ENCODE results near the gene FBXO2.

The FBXO2 gene

GRCh38 chr1:11639372-11639771 is 14.9 kb downstream of the FBXO2 start:
- no peak for DNase-seq (ENCODE audit: low spot score)
- in situ Hi-C loops (cut with MboI; ENCODE audit: low sequenced_read_pairs, unreplicated experiment), result loop anchor here (25.0 kb wide), 2 partner anchors 327 to 577 kb away; partner anchors contain the start of gene SRM
- TF ChIP-seq CTCF (IDR thresholded peaks at IDR 0.05; ENCODE audit: borderline replicate concordance, control extremely low read depth, extremely low read depth, insufficient read depth, missing control alignments), result no peak

DNA sequence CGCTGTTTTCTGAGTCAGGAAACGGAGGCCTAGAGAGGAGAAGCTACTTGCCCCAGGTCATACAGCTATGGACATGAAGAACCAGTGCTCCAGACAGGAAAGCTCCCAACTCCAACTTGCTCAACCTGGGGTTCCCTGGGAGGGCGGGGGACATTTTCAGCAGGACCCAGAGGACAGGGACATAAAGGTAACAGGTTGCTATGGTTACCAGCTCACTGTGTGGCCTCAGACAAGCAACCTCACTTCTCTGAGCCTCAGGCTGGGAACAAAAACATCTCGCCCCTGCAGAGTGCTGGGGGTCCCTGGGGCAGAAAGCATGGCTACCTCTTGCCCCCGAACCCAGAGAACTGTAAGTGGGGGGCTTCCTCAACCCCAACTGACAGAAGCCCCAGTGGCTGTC is 16.1 kb downstream of the FBXO2 start:
- in situ Hi-C loops (cut with MboI; ENCODE audit: low sequenced_read_pairs, unreplicated experiment), result loop anchor here (25.0 kb wide), 2 partner anchors 326 to 576 kb away; partner anchors contain the start of gene SRM
- no peak for DNase-seq (ENCODE audit: low spot score)
- TF ChIP-seq CTCF (IDR thresholded peaks at IDR 0.05; ENCODE audit: borderline replicate concordance, control extremely low read depth, extremely low read depth, insufficient read depth, missing control alignments), result no peak

DNA sequence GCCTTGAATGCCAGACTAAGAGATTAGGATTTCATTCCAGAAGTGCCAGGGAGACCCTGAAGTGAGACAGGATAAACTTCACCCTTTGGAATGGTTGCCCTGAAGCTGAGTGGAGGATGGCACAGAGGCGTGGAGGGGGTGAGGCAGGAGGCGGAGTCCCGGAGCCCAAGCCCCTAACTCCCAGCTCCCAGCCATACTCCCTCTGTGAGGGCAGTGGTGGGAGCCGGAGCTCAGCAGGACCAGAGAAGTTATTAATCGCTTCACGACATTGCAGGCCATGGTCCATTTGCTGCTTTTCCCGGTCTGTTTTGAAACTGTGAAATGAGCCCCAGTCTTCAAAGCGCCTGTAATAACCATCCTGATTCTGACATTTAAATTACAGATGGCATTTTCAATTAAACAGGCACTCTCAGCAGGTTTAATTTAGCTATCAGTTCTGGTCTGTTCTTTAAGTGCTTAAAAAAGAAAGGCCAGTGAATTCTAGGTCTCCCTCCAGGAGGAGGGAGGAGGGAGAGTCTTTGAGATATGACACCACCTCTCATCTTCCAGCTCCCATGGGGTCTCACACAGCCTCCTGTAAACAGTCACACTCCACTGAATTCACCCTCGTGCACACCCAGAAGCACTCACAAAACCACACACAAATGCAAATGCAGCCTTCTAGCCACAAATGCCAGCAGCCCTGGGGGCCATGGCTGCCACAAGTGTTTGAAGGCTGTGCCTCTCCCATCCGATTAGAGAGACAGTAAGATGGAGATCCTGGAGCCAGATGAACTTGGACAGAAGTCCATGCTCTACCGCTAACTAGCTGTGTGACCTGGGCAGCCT is 19.6 kb downstream of the FBXO2 start:
- DNase-seq (ENCODE audit: low spot score), result no peak
- TF ChIP-seq CTCF (IDR thresholded peaks at IDR 0.05; ENCODE audit: borderline replicate concordance, control extremely low read depth, extremely low read depth, insufficient read depth, missing control alignments), result no peak
- in situ Hi-C loops (cut with MboI; ENCODE audit: low sequenced_read_pairs, unreplicated experiment), result loop anchor here (25.0 kb wide), 2 partner anchors 322 to 572 kb away; partner anchors contain the start of gene SRM

DNA sequence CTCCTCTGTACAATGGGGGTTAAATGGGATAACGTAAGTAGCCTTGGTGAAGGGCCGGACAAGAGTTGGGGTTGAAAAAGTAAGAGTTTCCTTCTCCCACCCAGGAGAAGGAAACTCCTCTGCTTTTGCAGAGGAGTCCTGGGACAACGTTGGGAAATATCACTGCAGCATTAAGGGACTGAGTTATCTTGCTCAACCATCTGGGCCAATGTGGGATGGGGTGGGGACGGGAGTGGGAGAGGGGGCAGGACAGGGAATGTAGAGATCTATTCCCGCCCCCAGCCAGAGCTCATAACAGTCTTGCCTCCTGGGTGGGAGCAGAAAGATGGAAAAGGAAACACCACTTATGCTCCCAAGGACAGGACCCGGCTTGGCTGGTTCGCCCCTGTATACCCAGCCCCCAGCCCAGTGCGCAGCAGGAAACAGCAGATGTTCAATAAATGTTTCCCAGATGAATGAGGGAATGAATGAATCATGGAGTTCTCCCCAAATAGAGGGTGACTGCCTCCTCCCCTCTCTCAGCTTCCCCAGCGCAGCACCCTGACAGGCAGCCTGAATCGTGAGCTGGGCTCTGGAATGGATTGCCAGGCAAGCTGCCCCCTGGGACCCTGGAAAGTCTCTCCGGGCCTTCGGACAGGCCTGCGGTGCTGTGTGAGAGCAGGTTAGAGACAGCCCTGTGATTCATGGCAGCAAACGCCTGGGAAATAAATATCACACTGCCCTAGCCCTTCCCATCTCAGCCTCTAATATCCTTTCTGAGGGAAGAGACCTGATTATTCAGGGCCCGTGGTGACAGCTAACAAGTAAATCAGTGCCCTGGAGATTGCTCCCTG is 24.8 kb downstream of the FBXO2 start:
- in situ Hi-C loops (cut with MboI; ENCODE audit: low sequenced_read_pairs, unreplicated experiment), result loop anchor here (25.0 kb wide), 2 partner anchors 317 to 567 kb away; partner anchors contain the start of gene SRM
- TF ChIP-seq CTCF (IDR thresholded peaks at IDR 0.05; ENCODE audit: borderline replicate concordance, control extremely low read depth, extremely low read depth, insufficient read depth, missing control alignments), result no peak
- no peak for DNase-seq (ENCODE audit: low spot score)

- in situ Hi-C loops (cut with MboI; ENCODE audit: low sequenced_read_pairs, unreplicated experiment), result loop anchor here (25.0 kb wide), 2 partner anchors 316 to 566 kb away; partner anchors contain the start of gene SRM
- no peak for DNase-seq (ENCODE audit: low spot score)
- no peak for TF ChIP-seq CTCF (IDR thresholded peaks at IDR 0.05; ENCODE audit: borderline replicate concordance, control extremely low read depth, extremely low read depth, insufficient read depth, missing control alignments)
Observed at GRCh38 chr1:11628767-11629166, 25.5 kb downstream of the FBXO2 start.

GRCh38 chr1:11626551-11626950 is 27.7 kb downstream of the FBXO2 start:
- DNase-seq (ENCODE audit: low spot score), result no peak
- in situ Hi-C loops (cut with MboI; ENCODE audit: low sequenced_read_pairs, unreplicated experiment), result loop anchor here (25.0 kb wide), 2 partner anchors 314 to 564 kb away; partner anchors contain the start of gene SRM
- no peak for TF ChIP-seq CTCF (IDR thresholded peaks at IDR 0.05; ENCODE audit: borderline replicate concordance, control extremely low read depth, extremely low read depth, insufficient read depth, missing control alignments)

All from GM13976 (cell line).